ENCODE data around the gene CHST12.

The CHST12 gene

DNA sequence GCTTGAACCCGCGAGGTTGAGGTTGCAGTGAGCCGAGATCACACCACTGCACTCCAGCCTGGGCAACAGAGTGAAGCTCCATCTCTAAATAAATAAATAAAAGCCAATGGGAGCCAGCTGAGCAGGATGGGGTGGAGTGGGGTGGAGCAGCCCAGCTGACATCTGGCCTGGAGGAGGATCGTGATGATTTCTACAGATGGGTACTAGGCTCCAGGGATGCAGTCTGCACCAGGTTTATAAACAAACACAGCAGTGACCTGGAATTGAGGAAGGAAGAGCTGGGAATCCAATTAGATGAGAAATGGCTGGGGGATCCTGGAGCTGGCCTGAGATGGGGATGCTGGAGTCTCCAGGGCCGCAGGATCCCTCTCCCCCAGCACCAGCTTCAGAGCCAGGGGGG lies 80.1 kb downstream of the CHST12 start:
- DNase-seq, result no peak

DNA sequence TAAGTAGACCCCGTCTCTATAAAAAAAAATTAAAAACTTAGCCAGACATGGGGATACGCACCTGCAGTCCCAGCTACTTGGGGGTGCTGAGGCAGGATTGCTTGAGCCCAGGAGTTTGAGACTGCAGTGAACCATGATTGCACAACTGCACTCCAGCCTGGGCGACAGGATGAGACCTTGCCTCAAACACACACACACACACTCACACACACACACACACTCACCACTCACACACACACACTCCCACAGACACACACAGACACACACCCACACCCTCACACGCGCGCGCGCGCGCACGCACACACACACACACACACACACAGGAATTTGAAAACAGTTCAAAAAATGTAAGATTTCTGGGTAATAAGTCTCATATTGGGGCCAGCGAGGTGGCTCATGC lies 81.5 kb downstream of the CHST12 start:
- no peak for DNase-seq

DNA sequence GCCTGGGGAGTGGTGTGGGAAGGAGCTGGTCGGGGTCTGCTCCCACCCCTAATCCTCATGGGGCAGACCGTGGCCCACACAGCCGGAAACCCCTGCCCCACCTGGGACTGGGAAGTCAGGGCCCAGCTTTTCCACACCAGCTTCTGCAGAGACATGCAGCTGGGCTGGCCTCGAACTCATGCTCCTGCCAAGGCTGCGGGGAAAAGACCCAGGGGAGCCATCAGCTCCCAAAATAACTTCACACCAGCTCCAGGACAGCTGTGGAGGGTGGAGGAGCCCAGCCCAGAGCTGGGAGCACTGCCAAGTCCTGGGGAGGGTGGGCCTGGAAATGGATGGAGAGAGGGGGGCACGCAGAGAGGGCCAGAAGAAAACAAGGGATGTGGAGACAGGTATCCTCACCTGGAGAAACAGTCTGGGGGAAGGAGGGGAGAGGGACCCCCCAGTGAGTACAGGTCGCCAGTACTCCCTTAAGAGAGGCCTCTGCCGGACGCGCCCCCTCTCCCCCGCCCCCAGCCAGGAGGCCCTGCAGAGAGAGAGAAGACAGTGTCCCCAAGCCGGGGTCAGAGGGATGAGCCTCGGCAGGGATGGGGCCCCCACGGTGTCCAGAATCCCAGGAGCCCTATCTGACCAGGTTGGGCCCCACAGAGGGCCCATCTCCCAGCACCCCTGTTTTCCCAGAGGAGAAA lies 84.3 kb downstream of the CHST12 start:
- DNase-seq, result no peak

DNA sequence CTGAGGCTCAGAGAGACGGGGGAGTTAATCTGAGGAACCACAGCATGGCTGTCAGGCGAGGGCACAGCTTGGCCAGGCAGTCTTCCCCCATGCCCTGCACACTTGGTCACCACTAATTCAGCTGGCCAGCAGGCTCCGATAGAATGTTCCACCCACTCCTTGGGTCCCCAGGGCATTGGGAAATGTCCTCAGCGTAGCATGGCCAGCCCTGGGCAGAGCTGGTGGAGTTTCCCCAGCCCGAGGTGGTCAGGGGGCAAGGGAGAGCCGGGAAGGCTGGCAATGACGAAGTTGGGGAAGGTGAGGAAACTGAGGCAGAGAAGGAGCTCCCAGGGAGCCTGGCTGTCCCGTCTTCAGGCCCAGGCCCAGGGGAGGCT lies 84.8 kb downstream of the CHST12 start:
- DNase-seq, result no peak

DNA sequence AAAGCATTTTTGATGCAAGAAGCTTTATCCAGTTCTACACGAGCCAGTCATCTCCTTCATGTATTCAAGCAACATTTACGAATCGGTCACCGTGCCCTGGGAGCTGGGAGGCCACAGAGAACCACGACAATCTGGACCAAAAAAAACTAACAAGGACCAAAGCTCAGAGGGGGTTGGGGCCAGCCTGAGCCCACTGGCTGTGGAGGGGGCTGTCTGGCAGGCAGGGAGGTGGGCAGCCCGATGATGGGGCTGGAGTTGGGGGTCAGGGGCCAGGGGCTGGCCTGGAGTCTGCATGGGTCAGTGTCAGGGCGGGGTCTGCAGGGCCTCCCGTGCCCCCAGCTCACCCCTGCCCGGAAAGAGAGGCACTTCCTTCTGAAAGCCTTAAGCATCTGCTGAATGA lies 85.3 kb downstream of the CHST12 start:
- no peak for DNase-seq

DNA sequence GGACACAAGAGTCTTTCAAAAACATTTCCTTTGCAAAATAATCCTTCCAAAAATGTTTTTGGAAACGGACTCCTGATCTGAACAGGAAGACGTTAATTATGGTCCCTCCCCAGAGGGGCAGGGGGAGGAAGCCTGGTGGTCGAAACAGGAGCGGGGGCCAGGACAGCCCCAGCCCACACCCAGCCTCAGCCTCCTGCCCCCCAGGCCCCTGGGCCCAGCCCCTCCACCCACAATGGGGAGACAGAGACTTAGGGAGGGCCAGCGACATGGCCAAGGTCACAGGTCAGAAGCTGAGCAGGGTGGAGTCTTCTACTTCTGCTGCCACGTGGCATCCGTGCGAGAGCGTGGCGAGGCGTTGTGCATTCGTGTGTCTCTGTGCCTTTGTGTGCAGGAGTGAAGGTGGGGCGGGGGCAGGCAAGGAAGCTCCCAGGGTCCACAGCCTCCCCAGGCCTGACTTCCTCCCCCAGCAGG lies 86.8 kb downstream of the CHST12 start:
- DNase-seq, result no peak

DNA sequence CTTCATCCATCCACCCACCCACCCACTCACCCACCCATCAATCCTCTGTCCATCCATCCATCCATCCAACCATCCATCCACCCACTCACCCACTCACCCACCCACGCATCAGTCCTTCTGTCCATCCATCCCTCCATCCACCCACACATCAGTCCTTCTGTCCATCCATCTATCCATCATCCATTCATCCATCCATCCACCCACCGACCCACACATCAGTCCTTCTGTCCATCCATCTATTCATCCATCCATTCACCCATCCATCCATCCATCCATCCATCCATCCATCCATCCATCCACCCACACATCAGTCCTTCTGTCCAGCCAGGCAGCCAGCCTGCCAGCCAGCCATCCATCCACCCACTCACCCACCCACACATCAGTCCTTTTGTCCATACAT lies 88.6 kb downstream of the CHST12 start:
- DNase-seq, result no peak

DNA sequence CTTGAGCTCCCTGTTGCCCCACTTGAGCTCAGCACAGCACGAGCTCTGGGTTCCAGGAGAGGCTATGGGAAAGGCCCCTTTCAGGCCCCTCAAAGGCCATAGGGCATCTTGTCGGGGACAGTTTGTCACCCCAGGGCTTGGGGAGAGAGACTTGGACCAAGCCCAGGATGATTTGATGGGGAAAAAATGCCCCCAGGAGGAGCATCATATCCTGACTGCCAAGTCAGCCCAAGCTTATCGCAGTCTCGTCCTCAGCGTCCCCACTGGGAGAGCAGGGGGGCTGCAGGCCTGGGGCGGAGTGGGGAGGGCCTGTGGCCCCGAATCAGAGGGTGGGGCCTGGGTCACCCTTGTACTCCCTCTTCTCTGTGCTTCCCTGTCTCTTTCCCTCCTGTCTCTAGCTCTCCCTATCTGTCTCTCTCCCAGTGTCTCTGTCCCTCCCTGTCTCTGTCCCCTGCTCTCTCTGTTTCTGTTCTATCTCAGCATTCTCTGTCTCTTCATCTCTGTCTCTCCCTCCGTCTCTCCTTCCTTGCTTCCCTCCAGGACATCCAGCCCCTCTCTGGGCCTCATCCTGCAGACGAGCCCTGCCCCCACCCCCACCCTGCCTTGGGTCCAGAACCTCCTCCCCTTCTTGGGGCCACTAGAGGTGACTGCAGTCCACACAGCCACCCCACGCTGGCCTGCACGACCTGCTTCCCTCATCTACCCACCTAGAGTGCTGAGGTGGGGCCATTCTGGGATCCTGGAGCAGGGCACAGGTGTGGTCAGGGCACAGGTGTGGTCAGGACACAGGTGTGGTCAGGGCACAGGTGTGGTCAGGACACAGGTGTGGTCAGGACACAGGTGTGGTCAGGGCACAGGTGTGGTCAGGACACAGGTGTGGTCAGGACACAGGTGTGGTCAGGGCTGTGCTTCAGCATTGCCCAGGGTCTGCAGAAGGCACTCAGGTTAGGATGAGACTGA lies 90.1 kb downstream of the CHST12 start:
- DNase-seq, result no peak

DNA sequence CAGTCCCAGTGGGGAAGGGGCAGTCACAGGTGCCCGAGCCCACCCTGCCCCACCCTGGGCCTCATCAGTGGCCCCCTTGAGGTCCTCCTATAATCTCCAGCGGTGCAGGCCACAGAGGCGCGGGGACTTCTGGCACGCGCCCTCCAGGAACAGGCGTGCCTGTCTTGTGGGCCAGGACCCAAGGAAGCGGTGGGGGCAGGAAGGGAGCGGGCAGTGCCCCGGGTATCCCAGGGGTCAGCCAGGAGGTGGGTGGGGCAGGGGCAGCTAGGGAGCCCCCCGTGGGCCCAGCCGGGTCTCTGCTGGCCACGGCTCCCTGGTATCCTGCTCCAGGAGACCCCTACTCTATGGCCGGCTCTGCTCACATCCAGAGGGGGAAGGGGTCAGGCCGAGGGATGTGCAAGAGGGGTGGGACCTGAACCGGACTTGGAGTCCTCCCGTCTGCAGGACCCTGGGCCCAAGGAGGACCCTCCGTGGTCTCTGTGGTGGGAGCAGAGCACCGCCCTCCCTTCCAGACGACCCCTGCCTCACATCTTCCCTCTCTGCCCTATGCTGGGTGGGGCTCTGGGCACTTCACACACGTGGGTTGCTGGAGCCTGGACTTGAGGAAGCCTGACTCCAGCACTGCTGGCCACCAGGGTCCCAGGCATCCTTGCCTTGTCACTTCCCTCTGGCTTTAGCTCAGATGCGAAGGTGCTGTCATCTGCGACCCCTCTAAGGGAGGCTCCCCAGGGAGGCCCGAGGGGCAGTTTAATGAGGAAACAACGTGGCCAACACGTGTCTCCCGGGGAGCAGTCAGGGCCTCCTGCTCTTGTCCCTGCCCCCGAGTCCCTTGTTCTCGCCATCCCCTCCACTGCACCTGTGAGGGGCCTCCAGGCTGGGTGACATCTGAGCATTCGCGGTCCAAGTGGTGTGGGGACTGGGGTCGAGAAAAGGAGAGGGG lies 91.0 kb downstream of the CHST12 start:
- no peak for DNase-seq

DNA sequence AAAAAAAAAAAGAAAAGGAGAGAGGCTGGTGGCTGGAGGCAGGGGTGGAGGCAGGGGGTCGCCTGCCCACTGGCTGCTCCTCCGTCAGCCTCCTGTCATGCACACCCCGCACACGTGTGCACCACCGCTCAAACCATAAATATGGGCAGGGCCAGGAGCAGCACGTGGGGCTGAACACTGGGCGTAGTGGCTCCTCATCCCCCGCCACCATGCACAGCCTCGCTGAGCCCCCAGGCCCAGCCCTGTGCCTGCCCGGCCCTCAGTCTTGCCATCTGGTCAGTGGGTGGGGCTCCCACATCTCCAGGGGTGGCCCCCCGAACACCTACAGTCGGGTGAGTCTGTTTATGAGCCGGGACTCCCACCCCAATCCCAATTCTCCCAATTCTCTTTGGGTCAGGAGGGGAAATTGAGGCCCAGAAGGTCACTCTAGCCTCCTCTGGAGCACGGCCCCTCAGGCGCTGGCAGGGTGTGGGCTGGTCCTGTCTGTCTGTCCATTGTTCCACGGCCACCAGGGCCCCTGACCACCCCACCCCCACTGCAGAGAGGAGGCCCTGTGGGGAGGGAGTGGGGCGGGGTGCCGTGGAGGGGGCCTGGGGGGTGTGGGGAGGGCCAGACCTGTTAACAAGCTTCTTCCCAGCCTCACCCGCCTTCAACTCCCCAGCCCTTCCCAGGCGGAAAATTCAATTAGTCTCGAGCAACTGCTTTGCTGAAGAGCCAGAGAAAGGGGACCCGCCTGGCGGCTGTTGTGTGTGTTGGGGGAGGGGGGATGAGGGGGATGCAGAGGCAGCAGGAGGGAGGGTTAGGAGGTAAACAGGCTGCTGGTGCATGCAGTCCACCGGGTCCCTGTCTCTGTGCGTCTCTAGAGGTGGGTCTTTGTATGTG lies 92.2 kb downstream of the CHST12 start:
- no peak for DNase-seq

DNA sequence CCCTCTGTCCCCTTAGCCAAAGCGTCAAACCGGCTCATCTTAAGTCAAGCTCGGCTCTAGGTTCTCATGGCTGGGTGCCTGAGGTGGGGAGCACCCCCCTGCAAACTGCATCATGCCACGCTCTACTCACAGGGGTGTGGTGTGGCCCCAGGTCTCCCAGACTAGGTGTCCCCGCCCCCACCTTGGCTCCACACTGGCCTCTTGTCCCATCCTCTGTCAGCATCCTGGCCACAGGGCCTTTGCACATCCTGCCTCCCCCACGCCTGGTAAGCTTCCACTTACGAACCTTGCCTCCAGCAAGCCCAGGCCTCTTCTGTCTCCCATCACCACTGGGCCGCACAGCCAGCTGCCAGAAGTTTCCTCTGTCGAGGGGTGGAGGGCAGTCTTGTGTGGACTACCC lies 93.0 kb downstream of the CHST12 start:
- DNase-seq, result no peak

DNA sequence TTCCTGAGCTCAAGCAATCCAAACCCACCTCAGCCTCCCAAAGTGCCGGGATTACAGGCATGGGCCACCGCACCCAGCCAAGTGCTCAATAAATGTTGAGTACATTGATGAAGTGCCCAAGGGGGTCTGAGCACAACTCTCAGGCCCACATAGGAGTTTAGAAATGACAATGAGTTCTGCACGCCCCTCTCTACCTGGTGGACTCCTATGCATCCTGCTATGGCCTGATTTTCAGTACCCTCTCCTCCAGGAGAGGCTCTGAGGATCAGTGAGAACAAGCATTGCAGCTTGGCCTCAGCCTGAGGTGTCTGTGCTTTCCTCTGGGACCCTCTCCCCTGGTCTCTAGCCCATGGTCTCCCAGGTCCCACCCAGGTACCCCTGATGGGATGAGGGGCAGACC lies 93.7 kb downstream of the CHST12 start:
- DNase-seq, result no peak

DNA sequence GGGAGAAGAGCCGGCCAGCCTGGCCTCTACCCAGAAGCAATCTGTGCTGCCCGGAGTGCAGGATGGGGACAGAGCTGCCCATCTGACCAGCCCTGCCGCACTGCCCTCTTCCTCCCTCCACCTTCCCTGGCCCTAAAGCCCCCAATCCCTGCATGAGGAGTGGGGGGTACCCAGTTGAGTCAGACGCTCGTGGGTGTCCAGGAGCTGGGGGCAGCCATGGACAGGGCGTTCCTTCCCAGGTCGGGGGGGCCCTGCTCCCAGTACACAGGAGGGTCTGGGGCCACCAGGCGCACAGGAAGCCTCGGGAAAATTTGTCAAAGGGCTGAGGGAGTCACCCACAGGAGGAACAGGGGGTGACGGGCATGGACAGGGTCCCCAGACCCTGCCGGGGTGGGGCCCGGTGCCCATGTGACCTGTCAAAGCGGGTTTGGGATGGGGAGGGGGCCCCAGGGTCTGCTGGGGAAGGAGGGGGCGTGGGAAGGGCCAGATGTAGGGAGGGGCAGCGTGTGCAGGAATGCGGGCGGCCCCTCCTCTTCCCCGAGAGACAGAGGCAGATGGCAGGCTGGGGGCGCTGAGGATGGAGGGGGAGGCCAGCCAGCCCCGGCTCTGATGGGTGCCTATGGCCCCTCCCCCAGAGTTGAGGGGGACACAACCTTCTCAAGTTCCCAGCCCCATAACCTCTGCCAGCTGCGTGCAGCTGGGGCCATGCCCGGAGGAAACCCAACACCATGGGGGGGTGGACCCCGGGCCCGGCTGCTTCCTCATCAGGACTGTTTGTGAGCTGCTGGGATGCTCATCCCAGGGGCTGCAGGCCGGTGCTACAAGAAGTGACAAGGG lies 94.3 kb downstream of the CHST12 start:
- DNase-seq, result no peak

All from inflammatory macrophage treated with lipopolysaccharide for 4 hours (primary cell).